GM19324 (cell line): ENCODE data around the gene CCDC28A.
"Not testable (repeated sequence)": the region's sequence is repeated elsewhere in the genome, so short reads cannot be mapped to it uniquely, and the experiment has no call there.

Source experiments
- ATAC-seq: cut with Tn5 transposase; IDR thresholded peaks from one replicate; pipeline ENCODE4 v1.9.1; 2021; ENCODE audit warnings: mild to moderate bottlenecking, moderate library complexity; ENCODE audit not compliant: unreplicated experiment, low FRiP score

Gene CCDC28A

DNA sequence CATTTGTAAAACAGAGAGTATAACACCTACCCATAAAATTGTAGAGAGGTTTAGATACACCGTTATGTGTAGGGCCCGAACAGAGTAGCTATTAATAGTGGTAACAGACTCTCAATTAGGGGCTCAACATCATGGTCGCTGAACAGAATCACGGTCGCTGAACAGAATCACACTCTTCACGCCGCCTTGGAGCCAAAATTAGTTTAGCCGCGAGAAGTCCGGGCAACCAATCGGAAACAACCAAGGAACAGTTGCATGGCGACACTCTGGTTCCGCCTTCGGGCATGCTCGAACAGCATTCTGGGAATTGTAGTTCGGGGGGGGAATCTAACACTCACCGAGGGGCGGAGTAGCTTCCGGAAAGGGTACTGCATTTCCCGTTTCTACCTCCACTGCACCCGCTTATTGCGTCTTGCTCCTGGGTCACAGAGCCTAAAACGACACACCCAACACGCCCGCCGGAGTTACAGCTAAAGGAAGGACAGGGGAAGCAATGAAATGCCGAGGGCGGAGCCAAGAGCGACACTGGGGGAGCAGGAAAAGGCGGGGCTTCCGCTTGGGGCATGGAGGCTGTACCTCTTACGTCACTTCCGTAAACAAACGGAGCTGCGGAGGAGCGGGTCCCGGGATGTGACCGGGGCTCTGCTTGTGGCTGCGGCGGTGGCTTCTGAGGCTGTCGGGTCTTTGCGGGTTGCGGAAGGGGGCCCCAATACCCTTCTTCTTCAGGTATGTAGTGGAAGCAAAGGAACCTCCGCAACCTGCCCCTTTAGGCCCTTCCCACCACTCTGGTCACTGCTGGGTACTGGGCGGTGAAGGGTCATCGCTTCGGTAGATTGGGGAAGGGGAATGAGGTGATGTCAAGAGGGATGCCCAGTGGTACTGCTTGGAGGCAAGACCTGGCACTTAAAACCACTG lies at the start of gene CCDC28A:
Gene CCDC28A, plus strand, starts transcription at position 593 of the 915 bp plus-strand sequence. CDS start 2,352 bp downstream, outside the sequence.
- peak; percentile 98 for ATAC-seq

GRCh38 chr6:138724015-138724414 lies 49.6 kb upstream of the CCDC28A start:
- no peak for ATAC-seq

DNA sequence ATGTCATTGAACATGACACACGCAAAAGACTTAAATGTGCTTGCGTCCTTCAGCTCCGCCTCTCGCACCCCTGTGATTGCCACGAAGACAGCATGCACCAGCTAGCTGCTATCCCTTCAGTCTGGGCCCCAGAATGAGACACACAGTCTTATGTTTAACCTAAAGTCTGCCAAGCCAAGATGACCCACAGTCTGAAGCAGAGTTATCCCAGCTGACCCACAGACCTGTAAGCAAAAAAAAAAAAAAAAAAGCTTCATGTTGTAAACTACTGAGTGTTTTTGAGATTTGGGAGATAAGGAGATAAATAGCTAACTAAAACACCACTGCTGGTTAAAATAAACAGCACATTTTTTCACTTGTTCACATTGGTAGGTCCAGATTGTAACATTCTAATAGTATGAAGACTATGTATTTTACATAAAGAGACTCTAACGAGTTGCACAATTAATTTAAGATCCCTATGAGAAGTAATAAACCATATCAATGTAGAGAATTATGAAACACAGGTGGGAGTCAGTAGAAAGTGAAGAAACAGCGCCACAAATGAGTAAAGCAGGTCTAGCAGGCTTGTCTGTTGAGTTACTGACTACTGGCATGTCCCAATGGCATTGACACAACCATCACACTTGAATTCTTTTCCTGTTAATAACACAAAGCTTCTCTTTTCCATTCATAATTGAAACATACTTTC lies 47.4 kb upstream of the CCDC28A start:
- ATAC-seq = no peak

DNA sequence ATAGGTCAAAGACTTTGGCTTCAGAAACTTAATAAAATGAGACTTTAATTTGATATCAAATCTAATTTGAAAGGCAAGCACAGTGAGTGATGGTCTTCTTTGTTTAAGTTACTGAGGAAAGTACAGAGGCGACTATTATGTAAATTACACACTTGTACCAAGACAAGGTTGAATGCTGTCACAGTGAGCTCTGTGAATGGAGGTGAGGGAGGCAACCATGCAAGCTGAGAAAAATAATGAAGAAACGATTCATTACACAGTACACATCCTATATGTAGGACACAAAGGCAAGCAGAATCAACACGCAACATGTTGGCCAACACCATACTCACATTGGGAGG lies 46.8 kb upstream of the CCDC28A start:
- no peak for ATAC-seq

GRCh38 chr6:138727182-138727581 lies 46.4 kb upstream of the CCDC28A start:
- ATAC-seq = no peak

DNA sequence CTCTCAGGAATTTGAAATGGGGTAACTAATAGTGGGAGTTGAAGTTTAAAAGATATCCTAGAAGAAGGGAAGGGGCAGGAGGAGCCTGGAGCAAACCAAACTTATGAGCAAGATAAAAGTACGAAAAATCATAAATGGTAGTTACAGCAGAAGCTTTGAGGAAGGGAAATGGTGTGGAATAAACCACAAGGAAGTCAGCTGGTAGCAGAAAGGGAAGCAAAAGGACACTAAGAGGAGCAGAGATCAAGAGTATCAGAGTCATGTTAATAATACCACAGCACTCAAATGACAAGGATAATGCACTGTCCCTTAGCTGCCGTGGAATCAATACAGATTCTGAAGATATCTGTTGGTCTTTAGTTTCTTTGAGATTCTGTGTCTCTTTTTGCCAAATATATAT lies 44.9 kb upstream of the CCDC28A start:
- no peak for ATAC-seq

DNA sequence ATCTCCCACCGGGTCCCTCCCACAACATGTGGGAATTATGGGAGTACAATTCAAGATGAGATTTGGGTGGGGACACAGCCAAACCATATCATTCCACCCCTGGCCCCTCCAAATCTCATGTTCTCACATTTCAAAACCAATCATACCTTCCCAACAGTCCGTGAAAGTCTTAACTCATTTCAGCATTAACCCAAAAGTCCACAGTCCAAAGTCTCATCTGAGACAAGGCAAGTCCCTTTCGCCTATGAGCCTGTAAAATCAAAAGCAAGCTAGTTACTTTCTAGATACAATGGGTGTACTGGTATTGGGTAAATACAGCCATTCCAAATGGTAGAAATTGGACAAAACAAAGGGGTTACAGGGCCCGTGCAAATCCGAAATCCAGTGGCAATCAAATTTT lies 43.5 kb upstream of the CCDC28A start:
- not testable (repeated sequence) for ATAC-seq

GRCh38 chr6:138734585-138734984 lies 39.0 kb upstream of the CCDC28A start:
- ATAC-seq = no peak

GRCh38 chr6:138736640-138737039 lies 36.9 kb upstream of the CCDC28A start:
- no peak for ATAC-seq

GRCh38 chr6:138752017-138752416 lies 21.6 kb upstream of the CCDC28A start:
- no peak for ATAC-seq

DNA sequence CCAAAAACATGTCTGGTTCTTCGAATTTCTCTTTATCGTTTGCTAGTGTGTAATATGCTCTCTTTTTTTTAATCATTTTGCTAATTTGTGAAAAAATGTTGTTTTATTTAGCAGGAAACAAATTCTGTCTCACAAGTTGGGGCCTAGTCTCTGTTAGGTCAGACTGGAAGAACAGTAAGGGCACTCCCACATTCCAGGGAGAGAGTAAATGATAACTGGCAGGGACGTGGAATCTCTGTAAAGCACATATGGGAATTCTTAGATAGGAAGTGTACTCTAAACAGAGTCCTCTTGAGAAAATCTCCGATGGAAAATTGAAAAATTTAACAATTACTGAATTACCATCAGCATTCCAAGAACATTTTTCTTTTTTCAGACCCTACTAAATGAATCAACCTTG lies 16.4 kb upstream of the CCDC28A start:
- ATAC-seq = no peak

- ATAC-seq = no peak
Measured at GRCh38 chr6:138765896-138766655, 7.5 kb upstream of the CCDC28A start.

DNA sequence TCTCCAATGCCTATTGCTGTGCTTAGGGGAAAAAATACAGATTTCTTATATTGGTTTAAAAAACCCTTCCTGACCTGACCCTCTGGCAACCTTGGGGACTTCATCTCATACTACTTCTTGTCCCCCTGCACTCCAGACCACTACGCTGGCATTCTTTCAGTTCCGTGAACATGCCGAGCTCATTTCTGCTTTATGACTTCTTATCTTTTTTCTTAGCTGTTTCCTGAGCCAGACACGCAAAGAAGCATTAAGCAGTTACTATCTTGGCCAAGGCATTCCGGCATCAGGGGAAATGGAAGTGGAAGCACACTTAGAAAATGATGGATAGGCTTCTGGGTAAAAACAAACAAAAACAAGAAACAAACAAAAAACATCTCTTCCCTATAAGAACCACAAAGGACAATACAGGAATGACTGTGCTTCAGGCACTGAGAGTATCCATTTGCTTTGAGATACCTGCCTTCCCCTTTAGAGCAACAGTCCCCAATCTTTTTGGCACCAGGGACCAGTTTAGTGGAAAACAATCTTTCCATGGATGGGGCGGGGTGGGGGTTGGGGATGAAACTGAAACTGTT lies 4.4 kb upstream of the CCDC28A start:
- ATAC-seq = no peak

DNA sequence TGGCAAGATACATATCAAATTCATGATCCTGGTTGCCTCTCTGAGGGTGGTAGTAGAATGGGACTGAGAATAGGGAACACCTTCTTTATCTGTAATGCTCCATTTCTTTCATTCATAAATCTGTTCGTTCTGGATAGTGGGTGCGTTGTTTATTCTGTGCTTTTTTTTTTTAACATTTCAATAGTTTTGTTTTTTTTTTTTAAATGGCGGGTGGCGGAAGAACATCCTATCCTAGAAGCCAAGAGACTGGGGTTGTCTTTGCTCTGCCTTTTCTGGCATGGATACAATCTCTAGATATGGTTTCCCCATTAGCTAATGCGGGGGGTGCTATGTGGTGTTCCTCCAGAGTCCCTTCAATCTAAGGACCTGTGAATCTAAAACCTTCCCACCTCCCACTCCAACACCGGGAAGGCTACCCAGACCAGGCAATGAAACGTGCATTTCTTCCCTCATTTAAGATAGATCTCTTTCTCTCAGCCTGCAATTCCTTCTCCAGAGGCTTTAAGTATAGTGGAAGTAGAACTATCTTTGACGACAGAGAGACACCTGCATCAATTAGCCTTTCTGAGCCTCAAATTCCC lies 883 bp upstream of the CCDC28A start:
- ATAC-seq = no peak

DNA sequence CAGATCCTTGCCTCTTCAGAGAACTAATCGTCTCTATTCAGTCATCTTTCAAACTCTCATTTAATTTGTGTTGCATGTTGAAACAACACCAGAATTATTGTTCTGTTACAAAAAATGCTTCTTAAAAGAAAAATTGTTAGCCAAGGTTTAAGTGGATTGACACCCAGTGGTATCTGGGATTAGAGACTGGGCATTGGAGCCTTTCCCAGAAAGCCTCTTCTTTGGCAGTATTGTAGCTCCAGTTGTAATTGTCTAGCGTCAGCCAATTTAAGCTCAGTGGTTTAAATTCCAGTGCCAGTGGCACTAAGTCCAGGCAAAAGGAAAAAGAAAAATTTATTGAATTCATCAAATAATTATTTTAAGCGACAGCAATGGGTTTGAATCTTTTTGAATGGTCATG lies 801 bp downstream of the CCDC28A start:
- no peak for ATAC-seq

GRCh38 chr6:138776659-138777058 lies 3.1 kb downstream of the CCDC28A start:
- ATAC-seq = no peak

GRCh38 chr6:138778331-138778730 lies 4.8 kb downstream of the CCDC28A start:
- no peak for ATAC-seq

DNA sequence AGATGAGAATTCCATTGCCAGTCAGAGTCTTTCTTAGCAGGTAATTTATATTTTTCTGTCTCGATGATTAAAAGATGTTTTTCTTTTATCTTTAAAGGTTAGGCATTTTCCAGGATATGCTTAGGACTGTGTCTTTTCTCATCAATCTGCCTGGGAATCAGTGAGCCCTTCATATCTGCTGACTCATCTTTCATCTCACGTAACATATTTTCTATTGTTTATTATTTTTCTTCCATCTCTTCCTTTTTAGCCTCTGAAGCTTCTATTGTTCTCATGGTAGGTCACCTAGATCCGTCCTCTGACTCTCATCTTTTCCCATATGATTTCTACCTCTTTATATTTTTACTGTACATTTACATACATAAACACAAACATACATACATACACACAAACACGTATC lies 8.7 kb downstream of the CCDC28A start:
- ATAC-seq = no peak

DNA sequence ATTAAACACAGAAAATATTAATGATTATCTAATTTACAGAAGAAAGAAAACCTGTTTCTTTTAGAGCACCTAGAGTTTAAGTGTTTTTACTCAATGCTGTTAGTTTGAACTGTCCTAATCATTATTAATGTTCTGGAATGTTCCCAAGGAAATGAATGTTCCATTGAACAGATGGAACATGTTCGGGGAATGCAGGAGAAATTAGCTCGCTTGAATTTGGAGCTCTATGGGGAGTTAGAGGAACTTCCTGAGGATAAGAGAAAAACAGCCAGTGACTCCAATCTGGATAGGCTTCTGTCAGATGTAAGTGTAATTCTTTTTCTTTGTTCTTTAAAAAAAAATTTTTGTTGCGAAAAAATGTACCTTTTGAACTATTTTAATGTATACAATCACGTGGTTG lies 11.5 kb downstream of the CCDC28A start:
- ATAC-seq = no peak

DNA sequence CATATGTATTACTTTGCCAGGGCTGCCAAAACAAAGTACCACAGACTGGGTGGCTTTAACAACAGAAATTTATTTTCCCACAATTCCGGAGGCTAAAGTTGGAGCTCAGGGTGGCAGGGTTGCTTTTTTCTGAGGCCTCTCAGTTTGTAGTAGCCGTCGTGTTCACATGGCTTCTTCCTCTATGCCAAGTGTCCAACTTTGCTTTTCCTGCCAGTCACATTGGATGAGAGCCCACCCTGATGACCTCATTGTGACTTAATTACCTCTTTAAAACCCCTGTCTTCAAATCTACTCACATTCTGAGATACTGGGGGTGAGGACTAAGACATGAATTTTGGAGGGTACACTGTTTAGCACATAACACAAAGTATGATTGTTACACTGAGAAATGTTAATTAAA lies 12.4 kb downstream of the CCDC28A start:
- no peak for ATAC-seq
